Putamen (tissue), 1 donor: Measurements from ENCODE around the gene C2orf78.
"Not testable (repeated sequence)": the region's sequence is repeated elsewhere in the genome, so short reads cannot be mapped to it uniquely, and the experiment has no call there.

ENCODE experiments used
- DNase-seq: peaks from one replicate; pipeline ENCODE4 v3.0.0-alpha.2; 2016; ENCODE audit warnings: low spot score

The C2orf78 gene

GRCh38 chr2:73779467-73780236 is 4.3 kb upstream of the C2orf78 start, which contains the start of gene DUSP11:
DUSP11 (minus strand) TSS chr2:73780103; CDS start chr2:73779974, 129 bp downstream.
- DNase-seq, result peak; percentile 93

DNA sequence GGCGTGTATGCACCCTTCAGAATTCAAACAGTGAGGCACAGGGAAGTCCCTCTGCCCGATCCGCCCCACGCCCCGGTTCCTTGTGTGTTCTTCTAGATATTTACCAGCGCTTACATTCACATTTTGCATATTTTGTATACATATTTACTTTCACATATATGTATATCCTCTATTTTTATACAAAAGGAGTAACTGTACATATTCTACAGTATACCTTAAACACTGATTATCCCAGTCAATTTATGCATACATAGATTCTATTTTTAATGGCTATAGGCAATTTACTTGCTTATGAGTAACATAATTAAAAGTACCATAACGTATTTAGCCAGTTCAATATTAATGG is 3.8 kb upstream of the C2orf78 start:
- no peak for DNase-seq

- DNase-seq, result not testable (repeated sequence)
Measured at GRCh38 chr2:73783402-73783801, 581 bp upstream of the C2orf78 start.

DNA sequence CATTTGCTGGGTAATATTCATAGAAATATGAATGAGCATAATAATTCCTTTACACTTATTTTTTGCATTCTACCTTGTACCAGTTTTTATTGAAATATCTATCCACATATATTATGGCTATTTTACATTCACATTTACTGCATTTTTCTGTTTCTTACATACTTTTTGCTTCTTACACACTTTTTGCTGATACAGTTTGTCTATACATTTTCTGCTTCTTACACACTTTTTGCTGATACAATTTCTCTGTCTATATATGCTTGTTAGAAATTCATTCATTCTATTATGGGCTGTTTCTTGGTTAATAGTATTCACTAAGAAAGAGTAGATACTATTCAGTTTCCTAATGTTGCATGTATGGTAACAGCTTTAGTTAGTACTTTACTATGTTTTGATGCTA is 27.9 kb downstream of the C2orf78 start:
- no peak for DNase-seq

- no peak for DNase-seq
Measured at GRCh38 chr2:73812635-73813034, 28.7 kb downstream of the C2orf78 start.

DNA sequence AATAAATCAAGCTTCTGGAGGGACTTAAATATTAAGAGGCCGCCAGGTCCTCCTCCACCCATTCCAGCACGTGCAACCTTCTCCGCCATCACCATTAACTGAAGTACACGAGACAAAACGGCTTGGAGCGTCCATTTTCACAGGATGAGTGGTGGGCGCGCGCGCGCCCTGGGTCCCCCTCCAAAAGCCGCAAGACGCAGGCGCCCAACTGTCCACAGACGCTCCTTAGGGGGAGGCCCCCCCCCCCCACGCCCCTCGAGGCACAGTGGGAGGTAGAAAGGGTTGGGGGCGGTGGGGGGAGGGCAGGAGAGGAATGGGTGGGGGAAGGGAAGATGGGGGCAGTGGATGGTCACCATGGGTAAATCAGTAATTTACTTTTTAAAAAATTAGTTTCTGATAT is 34.3 kb downstream of the C2orf78 start:
- DNase-seq, result no peak

- no peak for DNase-seq
Measured at GRCh38 chr2:73821227-73821626, 37.2 kb downstream of the C2orf78 start.

DNA sequence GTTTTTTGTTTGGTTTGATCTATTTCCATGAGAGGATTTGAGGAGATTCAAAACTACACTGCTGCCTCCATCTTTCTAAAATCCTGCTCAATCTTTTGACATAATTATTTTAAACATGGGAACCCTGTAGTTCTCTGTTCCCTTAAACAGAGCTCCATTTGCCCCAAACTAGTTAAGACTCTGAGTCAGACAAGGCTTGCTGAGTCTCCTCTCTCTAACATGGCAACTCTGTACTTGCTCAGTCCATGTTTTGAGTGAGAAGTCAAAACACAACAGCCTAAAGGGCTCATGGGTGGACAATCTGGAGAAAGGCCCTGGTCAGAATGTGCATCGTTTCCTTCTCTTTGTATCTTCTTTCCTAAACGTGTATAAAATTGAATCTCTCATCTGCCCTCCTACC is 37.7 kb downstream of the C2orf78 start:
- no peak for DNase-seq

GRCh38 chr2:73822276-73822675 is 38.3 kb downstream of the C2orf78 start:
- no peak for DNase-seq

DNA sequence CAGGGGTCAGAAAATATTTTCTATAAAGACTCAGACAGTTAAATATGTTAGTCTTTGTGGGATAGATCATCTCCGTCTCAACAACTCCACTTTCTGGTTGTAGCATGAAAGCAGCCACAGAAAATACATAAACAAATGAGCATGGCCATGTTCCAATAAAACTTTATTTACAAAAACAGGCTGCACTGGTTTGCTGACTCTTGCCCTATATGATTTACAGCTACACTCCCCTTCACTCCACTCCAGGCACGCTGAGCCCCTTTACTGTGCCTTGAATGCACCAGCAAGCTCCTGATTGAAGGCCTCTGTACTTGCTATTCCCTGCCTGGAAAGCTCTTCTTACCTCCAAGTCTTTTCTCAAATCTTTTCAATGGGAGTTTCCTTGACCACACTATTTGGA is 39.0 kb downstream of the C2orf78 start:
- DNase-seq, result no peak

- no peak for DNase-seq
Measured at GRCh38 chr2:73823416-73823815, 39.4 kb downstream of the C2orf78 start.

- peak; percentile 52 for DNase-seq
Measured at GRCh38 chr2:73823916-73824523, 40.0 kb downstream of the C2orf78 start.

GRCh38 chr2:73825408-73825807 is 41.4 kb downstream of the C2orf78 start:
- no peak for DNase-seq

DNA sequence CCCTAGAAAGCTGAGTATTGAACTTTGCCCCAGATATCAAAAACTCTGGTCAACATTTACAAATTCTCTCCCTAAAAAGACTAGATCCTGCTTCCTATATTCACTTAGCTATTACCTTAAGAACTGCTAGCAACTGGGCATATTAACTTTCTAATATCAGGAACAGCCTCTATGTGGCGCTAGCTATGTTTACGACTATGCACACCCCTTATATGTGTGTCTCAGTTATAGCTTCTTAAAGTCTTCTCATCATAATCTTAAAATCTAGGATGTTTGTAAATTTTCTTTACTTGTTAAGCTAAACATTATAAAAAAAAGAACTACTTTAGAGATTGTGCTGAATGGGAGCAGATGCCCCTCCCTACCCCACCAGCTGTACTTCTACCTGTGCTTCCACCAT is 43.0 kb downstream of the C2orf78 start:
- no peak for DNase-seq

GRCh38 chr2:73827660-73828388 is 43.8 kb downstream of the C2orf78 start:
- DNase-seq, result no peak

DNA sequence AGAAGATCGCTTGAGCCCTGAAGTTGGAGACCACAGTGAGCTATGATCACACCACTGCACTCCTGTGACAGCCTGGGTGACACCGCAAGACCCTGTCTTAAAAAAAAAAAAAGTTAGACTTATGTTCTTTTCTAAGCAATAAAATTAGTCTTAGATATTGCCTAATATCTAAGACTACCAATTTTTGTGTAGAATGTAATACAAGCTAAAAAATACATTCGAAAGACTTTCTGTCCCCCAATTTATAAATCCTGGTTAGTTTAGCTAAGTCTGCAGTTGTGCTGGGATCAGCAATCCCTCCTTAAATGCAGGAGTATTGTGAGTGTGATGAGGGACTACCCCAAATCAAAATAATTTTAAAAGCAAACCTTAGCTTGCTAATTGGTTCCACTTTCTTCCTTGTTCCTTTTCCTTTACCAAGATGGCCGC is 44.4 kb downstream of the C2orf78 start:
- no peak for DNase-seq

GRCh38 chr2:73828818-73829570 is 45.0 kb downstream of the C2orf78 start, which contains the start of gene STAMBP:
STAMBP (plus strand) TSS chr2:73828961; CDS start chr2:73830857, 1,896 bp downstream.
- peak; percentile 97 for DNase-seq

DNA sequence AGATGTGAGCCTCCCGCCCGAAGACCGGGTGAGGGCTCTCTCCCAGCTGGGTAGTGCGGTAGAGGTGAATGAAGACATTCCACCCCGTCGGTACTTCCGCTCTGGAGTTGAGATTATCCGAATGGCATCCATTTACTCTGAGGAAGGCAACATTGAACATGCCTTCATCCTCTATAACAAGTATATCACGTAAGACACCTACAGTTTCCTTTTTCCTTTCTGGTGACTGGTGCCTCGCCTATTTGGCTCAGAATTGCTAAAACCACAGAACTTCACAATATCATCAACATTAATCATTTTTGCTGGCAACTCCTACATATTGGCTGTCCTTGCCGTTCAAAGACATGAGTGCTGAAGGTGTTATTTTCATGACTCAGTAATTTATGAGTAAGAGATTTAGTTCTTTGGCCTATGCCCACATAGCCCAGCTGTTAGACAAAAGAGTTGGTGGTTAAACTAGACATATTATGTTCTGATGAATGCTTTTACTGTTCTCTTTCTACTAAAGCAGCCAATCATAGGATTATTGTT is 47.0 kb downstream of the C2orf78 start:
- no peak for DNase-seq

- DNase-seq, result no peak
Measured at GRCh38 chr2:73832930-73833329, 48.9 kb downstream of the C2orf78 start.

DNA sequence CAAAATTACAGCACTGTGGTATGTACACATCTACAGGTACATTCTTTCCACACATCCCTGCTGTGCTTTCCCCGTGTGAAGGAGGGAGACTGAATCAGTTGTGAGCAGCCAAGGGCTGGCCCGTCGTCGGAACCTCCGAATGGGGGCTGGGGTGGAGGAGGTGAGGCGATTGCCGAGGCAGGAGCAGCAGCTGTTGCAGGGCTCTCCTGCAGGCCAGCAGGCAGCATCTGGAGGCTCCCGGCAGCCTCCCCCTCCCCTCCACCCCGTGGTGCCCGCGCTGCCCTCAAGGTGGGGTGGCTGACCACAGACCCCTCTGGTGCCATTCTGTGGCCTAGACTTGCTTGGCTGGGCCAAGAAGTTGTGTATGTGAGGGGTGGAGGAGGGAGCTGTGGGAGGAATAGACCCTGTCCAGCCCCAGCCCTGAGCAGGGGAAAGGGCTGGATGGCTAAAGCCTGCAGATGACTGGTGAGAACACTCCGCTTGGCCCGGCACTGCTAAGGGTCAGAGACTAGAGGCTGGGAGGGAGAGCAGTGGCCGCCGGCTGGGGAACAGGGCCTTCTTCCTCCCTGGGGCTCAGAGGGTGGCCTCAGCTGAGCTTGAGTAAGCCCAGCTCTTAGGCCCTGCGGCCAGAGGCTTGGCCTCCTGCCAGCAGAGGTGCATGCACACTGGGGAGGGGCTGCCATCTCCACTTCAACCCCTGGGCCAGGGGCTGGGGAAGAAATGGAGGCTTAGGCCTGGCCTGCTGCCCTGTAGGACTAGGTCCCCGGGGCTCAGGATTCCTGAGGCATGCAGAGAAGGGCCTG is 52.4 kb downstream of the C2orf78 start:
- no peak for DNase-seq
